Measurements from ENCODE around the gene SYNJ2BP. TPM values are rescaled to one million over a fixed set of nuclear protein-coding genes. Genes with fewer than 3 reads are reported as not detected.
A peak's percentile ranks its signal among the peaks of the same experiment; 100 is the strongest.

The SYNJ2BP gene, protein sequence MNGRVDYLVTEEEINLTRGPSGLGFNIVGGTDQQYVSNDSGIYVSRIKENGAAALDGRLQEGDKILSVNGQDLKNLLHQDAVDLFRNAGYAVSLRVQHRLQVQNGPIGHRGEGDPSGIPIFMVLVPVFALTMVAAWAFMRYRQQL
- 10 to 100 TPM; 32.8 to 63.0 (median 56.0) TPM for total RNA-seq
- polyA plus RNA-seq: 10 to 100 TPM; 15.0 to 27.8 TPM
- long read RNA-seq, donor 1, full-length matches to known transcripts: 41 of 53 reads
- long read RNA-seq, donor 1, partial matches to known transcripts: 0 of 53 reads
- long read RNA-seq, donor 1, other reads (novel, unspliced or antisense): 12 of 53 reads
- long read RNA-seq, donor 2, full-length matches to known transcripts: 141 of 160 reads
- long read RNA-seq, donor 2, partial matches to known transcripts: 3 of 160 reads
- long read RNA-seq, donor 2, other reads (novel, unspliced or antisense): 16 of 160 reads
- long read RNA-seq, donor 3, full-length matches to known transcripts: 33 of 42 reads
- long read RNA-seq, donor 3, partial matches to known transcripts: 0 of 42 reads
- long read RNA-seq, donor 3, other reads (novel, unspliced or antisense): 9 of 42 reads

DNA sequence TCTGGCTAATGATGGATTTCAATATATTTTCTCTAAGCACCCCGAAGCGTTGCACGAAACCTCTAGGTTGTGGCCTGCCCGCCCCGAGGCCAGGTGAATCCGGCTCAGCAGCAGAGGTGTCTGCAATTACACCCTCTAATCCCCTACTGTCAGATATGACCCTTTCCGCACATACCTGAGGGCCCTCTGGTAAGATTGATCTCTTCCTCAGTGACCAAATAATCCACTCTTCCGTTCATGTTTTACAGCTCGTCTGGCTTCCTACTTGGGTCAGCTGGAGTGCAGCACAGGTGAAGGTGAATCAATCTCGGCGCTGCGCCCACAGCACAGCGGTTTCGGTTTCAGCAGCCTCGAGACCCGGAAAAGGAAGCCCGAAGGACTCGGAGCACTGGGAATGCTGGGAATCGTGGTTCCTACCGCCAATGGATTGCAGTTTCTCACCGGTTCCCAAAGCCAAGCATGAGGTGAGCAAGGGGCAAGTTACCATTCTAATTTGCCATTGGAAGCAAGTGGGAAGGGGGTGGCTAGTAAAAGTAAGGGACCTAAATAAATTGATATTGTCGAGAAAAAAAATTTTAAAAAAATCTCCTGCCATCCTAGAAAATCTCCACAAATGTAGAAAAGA is at the start of gene SYNJ2BP:
Gene SYNJ2BP, minus strand, starts transcription at position 366 of the 625 bp plus-strand sequence. Its CDS starts 127 bp downstream, at position 239.
- peak within 1 kb of the TSS; percentile 43 to 99 (median 75) for H3K4me3 ChIP-seq
- intact Hi-C loops (cut with DNase I): no loop called here
- peak within 1 kb of the TSS in 11 of 12 donors; percentile 36 to 79 (median 71) for H3K27ac ChIP-seq
- WGBS, 4 donors: 1% methylated on average over 22 of the region's 22 CpGs
- peaks cover 0 to 19% (median 0%) of the 10 kb centered on the region in 9 donors for H3K36me3 ChIP-seq
- TF ChIP-seq, protein P1, sequence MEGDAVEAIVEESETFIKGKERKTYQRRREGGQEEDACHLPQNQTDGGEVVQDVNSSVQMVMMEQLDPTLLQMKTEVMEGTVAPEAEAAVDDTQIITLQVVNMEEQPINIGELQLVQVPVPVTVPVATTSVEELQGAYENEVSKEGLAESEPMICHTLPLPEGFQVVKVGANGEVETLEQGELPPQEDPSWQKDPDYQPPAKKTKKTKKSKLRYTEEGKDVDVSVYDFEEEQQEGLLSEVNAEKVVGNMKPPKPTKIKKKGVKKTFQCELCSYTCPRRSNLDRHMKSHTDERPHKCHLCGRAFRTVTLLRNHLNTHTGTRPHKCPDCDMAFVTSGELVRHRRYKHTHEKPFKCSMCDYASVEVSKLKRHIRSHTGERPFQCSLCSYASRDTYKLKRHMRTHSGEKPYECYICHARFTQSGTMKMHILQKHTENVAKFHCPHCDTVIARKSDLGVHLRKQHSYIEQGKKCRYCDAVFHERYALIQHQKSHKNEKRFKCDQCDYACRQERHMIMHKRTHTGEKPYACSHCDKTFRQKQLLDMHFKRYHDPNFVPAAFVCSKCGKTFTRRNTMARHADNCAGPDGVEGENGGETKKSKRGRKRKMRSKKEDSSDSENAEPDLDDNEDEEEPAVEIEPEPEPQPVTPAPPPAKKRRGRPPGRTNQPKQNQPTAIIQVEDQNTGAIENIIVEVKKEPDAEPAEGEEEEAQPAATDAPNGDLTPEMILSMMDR (IDR thresholded peaks at IDR 0.05): no peak
- peak in 1 of 2 donors; percentile 41 for TF ChIP-seq POLR2A (IDR thresholded peaks at IDR 0.05)
- peak; percentile 75 to 80 (median 77) for DNase-seq
- peak; percentile 82 to 98 (median 97) for ATAC-seq
- H3K9me3 ChIP-seq: no peaks in the 10 kb centered on the region
- peaks cover 0 to 28% (median 14%) of the 10 kb centered on the region in 12 donors for H3K4me1 ChIP-seq
- no peaks in the 10 kb centered on the region for H3K27me3 ChIP-seq

DNA sequence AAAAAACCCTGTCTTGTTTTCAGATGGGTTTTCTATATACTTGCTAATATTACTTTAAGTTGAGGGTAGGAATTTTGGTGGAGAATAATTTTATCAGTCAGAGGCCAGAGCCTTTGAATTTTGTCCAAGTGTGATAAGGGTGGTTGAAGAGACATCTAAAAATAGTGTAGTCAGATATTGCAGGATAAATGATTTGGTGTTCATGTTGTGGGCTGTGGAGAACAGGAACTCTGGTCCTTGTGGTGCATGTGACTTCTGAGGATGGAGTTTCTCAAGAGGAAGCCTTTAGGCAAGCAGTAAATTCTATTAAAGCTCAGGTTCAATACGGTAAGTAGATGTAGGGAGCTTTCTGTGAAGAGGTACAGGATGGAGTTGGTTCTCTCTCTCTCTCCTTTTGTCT is 37.8 kb upstream of the SYNJ2BP start:
- intact Hi-C loops (cut with DNase I): no loop called here
- peak in 1 of 4 donors; percentile 18 for ATAC-seq
- Histone ChIP-seq H3K36me3 (no peaks in the 10 kb centered on the region), H3K27ac (no peak overlapping the region), H3K4me3 (no peak overlapping the region), H3K9me3 (no peaks in the 10 kb centered on the region), H3K27me3 (no peaks in the 10 kb centered on the region), H3K4me1 (peaks cover 0 to 12% (median 0%) of the 10 kb centered on the region in 12 donors)
- DNase-seq: no peak
- WGBS, 4 donors: 8 to 40% (median 18%) methylated on average over 1 of the region's 1 CpG
- TF ChIP-seq, protein P1 (IDR thresholded peaks at IDR 0.05): no peak
- TF ChIP-seq POLR2A (IDR thresholded peaks at IDR 0.05): no peak

DNA sequence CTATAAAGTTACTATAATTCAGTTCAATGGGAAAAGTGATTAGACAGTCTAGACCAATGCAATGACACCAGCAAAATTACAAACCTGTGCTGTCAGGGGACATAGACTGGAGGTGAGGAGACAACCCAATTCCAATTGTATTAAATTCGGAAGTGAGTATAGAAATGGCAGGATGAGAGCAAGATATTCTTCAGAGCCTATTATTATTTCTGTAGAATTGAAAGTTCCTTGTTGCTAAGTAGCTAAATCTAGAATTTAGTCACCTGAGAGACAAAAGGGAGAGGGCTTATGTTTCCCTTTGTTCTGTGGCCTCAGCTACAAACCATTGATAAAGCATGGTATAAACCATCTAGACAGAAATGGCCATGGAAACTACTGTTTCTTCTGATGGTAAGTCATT is 35.0 kb upstream of the SYNJ2BP start, which contains the start of gene ADAM21:
Gene ADAM21, plus strand, starts transcription at position 301 of the 400 bp plus-strand sequence. CDS start 5,326 bp downstream, outside the sequence.
- no peaks in the 10 kb centered on the region for H3K9me3 ChIP-seq
- intact Hi-C loops (cut with DNase I): no loop called here
- DNase-seq (no peak), ATAC-seq (no peak)
- no peak within 1 kb of the TSS for H3K27ac ChIP-seq
- no peaks in the 10 kb centered on the region for H3K27me3 ChIP-seq
- H3K36me3 ChIP-seq: no peaks in the 10 kb centered on the region
- WGBS, 4 donors: 91 to 97% (median 96%) methylated on average over 1 of the region's 1 CpG
- TF ChIP-seq, protein P1 (IDR thresholded peaks at IDR 0.05): no peak
- H3K4me3 ChIP-seq: no peak within 1 kb of the TSS
- H3K4me1 ChIP-seq: peaks cover 0 to 12% (median 0%) of the 10 kb centered on the region in 12 donors

All from heart left ventricle (tissue), 16 donors.